ENCODE data around the gene SERPINB1.

SERPINB1 gene

GRCh38 chr6:2793534-2794151 lies 48.0 kb downstream of the SERPINB1 start:
- no peak for DNase-seq (ENCODE audit: low read depth)

GRCh38 chr6:2792330-2793110 lies 49.1 kb downstream of the SERPINB1 start:
- no peak for DNase-seq (ENCODE audit: low read depth)

DNA sequence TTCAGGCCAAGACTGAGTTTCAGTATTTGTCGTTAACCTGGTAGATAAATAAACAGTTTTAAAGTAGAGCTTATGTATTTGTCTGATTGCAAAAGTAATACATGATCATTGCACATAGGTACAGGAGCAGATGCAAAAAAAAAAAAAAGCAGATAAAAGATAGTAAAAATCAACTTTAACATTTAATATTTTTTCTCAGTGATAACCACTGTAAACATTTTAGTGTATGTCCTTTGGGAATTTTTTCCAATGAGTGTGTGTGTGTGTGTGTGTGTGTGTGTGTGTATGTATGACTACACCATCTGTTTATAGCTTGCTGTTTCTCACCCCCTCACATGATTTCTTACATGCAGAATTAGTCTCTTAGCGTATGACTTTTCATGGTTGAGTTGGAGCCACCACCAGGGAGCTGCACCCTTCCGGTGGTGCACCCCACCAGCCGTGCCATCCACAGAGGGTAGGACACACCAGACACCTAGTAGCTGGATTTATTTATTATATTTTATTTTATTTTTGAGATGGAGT lies 50.2 kb downstream of the SERPINB1 start:
- no peak for DNase-seq (ENCODE audit: low read depth)

GRCh38 chr6:2790588-2791449 lies 50.8 kb downstream of the SERPINB1 start:
- no peak for DNase-seq (ENCODE audit: low read depth)

DNA sequence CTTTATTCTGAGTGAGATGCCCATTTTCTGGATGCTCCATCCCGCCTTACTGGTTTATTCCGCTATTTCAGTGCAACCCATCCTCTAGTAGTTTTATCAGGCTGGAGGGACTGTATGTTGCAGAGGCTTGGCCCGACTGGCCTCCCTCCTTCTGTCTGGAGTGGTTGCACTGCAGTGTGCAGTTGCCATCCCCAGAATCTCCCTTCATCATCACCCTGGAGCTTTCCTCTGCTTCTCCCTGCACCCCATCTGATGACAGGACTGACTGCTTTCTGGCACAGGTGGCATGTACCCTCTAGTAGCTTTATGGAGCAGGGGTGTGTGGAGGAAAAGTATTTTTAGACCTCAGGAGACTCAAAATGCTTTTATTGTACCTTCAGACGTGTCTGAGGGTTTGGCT lies 55.4 kb downstream of the SERPINB1 start:
- no peak for DNase-seq (ENCODE audit: low read depth)

GRCh38 chr6:2784930-2785329 lies 56.7 kb downstream of the SERPINB1 start:
- no peak for DNase-seq (ENCODE audit: low read depth)

- DNase-seq (ENCODE audit: low read depth) = no peak
Measured at GRCh38 chr6:2784061-2784460, 57.6 kb downstream of the SERPINB1 start.

DNA sequence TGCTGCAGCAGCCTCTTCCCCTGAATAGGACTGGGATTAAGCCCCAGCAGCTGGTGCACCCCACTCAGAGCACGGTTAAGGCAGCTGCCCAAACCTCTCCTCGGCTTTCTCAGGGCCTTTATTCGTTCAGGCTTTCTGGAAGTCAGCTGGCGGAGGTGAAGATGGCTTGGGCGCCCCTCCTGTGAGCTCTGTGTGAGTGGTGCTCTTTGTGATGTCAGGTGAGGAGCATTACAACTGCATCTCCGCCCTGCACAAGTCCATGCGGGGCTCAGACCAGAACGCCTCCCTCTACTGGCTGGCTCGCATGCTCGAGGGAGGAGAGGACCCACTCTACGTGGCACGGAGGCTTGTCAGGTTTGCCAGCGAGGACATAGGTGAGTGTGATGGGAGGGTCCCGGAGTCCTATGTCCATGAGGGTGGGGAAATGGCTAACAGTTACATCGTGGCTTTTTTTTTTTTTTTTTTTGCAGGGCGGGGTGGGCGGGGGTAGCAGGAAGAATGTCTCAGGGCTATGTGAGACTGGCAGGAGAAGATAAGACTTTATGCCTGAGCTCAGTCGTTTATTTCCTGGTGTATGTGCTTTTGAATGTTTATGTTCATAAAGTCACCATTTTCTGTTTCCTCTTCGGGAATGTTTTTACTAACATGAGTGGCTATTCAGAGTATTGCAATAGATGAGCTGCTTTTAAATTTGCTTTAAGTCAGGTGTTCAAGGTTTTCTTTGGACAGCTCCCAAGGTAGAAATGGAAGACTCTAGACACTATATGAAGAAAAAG lies 58.3 kb downstream of the SERPINB1 start:
- no peak for DNase-seq (ENCODE audit: low read depth)

DNA sequence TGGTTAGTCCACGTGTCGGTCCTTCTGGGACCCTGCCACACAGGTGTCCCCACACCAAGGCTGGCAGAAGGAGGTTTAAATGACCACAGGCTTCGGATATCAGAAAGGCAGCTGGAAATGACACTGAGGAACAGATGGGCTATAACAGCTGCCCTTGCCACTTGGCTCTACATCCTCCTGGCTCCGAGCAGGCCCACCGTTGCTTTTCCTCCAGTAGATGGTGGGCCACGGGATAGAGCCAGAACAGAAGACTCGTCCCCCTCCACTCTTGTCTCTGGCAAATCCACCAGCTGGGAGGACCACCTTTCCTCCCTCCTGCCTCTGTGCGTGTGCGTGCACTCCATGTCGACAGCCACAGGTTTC lies 58.9 kb downstream of the SERPINB1 start:
- no peak for DNase-seq (ENCODE audit: low read depth)

GRCh38 chr6:2782356-2782708 lies 59.3 kb downstream of the SERPINB1 start:
- DNase-seq (ENCODE audit: low read depth) = no peak

All from T-helper 22 cell (primary cell).